T-helper 17 cell (primary cell): ENCODE measurements around the gene VWA7. TPM values are rescaled to one million over a fixed set of nuclear protein-coding genes. Genes with fewer than 3 reads are reported as not detected.
"Not testable (repeated sequence)": the region's sequence is repeated elsewhere in the genome, so short reads cannot be mapped to it uniquely, and the experiment has no call there.

Experiments used
- ATAC-seq: fragments of 150-1000 bp; cut with Tn5 transposase; 2 replicates; pipeline ENCODE4 v1.10.0; 2021; ENCODE audit warnings: mild to moderate bottlenecking, moderate library complexity
- DNase-seq, 3 donors: peaks; one replicate each; pipeline versions ENCODE4 v3.0.0 to v3.0.0-alpha.2; 2020 to 2021
- H3K9me3 ChIP-seq: one replicate; pipeline ENCODE4 v1.7.0; 2013; ENCODE audit warnings: low read length, mild to moderate bottlenecking; ENCODE audit not compliant: control insufficient read depth, poor library complexity, severe bottlenecking
- H3K27ac Mint-ChIP-seq: one replicate; pipeline ENCODE4 v1.8.0; 2022; ENCODE audit warnings: mild to moderate bottlenecking, moderate library complexity, mixed read lengths
- H3K27me3 Mint-ChIP-seq: one replicate; pipeline ENCODE4 v1.8.0; 2022; ENCODE audit warnings: mixed read lengths
- H3K36me3 Mint-ChIP-seq: one replicate; pipeline ENCODE4 v1.8.0; 2022; ENCODE audit warnings: low read depth, mixed read lengths
- H3K4me1 Mint-ChIP-seq: one replicate; pipeline ENCODE4 v1.8.0; 2022; ENCODE audit warnings: mild to moderate bottlenecking, mixed read lengths
- H3K4me3 Mint-ChIP-seq: one replicate; pipeline ENCODE4 v1.8.0; 2022; ENCODE audit warnings: mild to moderate bottlenecking, moderate library complexity, mixed read lengths
- total RNA-seq, 4 donors: library from RNA in 2 of 4; stranded (reverse) in 2 of 4; gene quantifications; one replicate each; pipeline ENCODE4 v1.2.3 and lab custom pipeline; 2022 to 2026

Gene VWA7
- total RNA-seq: 1 to 10 TPM; 2.8 to 2.9 TPM
- 3.5 to 11.8 reads per million in 2 donors for total RNA-seq (lab: John Stamatoyannopoulos, UW)

GRCh38 chr6:31776989-31777666, at the start of gene VWA7:
Gene VWA7, minus strand, starts transcription at chr6:31777328. Its CDS starts 549 bp downstream, at chr6:31776779.
- H3K27me3 Mint-ChIP-seq: no peaks in the 10 kb centered on the region
- peak; percentile 29 to 53 (median 40) for DNase-seq
- H3K36me3 Mint-ChIP-seq: no peaks in the 10 kb centered on the region
- H3K4me1 Mint-ChIP-seq: peaks cover 23% of the 10 kb centered on the region
- H3K4me3 Mint-ChIP-seq: peak within 1 kb of the TSS; percentile 78
- no peaks in the 10 kb centered on the region for H3K9me3 ChIP-seq
- peak; percentile 80 for ATAC-seq
- H3K27ac Mint-ChIP-seq: peak within 1 kb of the TSS; percentile 77

DNA sequence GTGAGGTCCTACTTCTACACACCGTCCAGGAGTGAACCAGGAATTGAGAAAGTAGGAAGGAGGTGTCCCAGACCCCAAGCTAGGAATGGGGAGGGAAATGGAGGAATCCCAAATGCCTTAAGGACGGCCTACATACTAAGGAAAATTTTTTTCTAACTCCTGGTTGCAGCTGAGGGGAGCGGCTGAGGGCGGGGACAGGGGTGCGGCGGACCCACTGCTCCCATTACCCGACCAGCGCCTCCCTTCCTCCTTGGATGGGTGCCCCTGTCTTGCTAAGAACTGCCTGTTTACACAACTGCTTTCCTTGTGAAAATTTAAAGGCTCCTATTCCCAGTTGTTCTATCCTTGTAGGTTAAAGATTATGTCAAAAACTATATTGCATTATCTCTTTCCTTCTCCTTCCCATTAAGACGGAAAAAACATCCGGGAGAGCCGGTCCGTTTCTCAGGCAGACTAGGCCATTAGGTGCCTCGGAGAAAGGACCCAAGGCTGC, 49.7 kb upstream of the VWA7 start:
- Mint-ChIP-seq H3K36me3 (peaks cover 2% of the 10 kb centered on the region), H3K4me3 (peak overlapping the region; percentile 96), H3K4me1 (peaks cover 32% of the 10 kb centered on the region), H3K27me3 (no peaks in the 10 kb centered on the region), H3K27ac (peak overlapping the region; percentile 95)
- ATAC-seq (peak; percentile 10), DNase-seq (no peak)
- no peaks in the 10 kb centered on the region for H3K9me3 ChIP-seq

- Mint-ChIP-seq H3K27ac (peak overlapping the region; percentile 95), H3K27me3 (no peaks in the 10 kb centered on the region), H3K36me3 (peaks cover 2% of the 10 kb centered on the region), H3K4me1 (peaks cover 31% of the 10 kb centered on the region), H3K4me3 (peak overlapping the region; percentile 53)
- ATAC-seq: no peak
- no peaks in the 10 kb centered on the region for H3K9me3 ChIP-seq
- no peak for DNase-seq
Measured at GRCh38 chr6:31825553-31825952, 48.4 kb upstream of the VWA7 start.

DNA sequence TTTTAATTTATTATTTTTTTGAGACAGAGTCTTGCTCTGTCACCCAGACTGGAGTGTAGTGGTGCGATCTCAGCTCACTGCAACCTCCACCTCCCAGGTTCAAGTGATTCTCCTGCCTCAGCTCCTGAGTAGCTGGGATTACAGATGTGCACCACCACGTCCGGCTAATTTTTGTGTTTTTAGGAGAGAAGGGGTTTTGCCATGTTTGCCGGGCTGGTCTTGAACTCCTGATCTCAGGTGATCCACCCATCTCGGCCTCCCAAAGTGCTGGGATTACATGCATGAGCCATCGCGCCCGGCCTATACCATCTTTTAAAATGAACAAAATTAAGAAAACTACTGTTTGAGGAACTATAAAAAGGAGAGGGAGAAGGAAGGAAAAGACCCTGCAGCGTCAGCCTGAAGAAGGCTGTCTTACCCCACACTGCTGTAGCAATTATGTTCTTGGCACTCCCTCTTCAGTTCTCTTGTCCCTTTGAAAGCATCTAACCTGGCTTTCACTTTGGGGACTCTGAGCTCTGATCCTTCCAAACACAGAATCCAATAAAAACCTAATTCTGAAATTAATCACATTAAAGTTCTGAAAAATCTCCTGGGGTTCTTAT, 46.6 kb upstream of the VWA7 start:
- Mint-ChIP-seq H3K27ac (peak overlapping the region; percentile 96), H3K4me1 (peaks cover 28% of the 10 kb centered on the region)
- not testable (repeated sequence) for H3K27me3 Mint-ChIP-seq, H3K9me3 ChIP-seq, DNase-seq, H3K4me3 Mint-ChIP-seq, ATAC-seq, H3K36me3 Mint-ChIP-seq

GRCh38 chr6:31822036-31822821, 45.1 kb upstream of the VWA7 start:
- DNase-seq (peak; percentile 25 to 55 (median 52)), ATAC-seq (peak; percentile 63)
- Mint-ChIP-seq H3K4me3 (peak overlapping the region; percentile 98), H3K27ac (peak overlapping the region; percentile 96), H3K36me3 (peaks cover 2% of the 10 kb centered on the region), H3K4me1 (peaks cover 38% of the 10 kb centered on the region), H3K27me3 (no peaks in the 10 kb centered on the region)
- no peaks in the 10 kb centered on the region for H3K9me3 ChIP-seq

DNA sequence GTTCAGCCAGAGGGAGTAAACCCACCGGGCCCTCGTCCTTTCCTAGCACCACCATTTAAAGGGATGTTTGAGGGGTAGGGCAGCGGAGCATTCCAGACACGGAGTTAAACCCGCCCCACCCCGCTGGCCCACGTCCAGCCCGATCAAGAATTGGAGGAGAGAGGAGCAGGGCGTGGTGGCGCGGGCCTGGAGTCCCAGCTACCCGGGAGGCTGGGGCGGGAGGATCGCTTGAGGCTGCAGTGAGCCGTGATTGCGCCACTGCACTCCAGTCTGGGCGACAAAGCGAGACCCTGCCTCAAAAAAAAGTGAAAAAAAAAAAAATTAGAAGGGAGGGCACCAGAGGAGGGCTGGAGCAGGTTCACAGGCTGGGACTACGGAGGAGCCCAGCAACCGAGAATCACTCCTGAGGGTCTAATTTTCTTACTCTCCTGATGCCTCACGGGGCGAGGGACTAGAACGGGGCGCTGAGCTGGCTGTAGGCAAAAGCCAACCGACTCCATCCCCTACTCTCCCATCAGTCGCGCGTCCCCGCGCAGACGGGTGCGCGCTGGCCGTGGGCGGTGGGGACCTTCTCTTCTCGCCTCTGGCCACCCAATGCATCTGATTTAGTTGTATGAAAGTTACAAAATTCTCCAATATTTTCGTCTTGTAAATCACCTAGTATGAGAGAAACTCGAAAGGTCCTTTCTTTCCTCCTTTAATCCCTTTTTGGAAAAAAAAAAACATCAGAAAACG, 44.3 kb upstream of the VWA7 start:
- peaks cover 34% of the 10 kb centered on the region for H3K4me1 Mint-ChIP-seq
- no peaks in the 10 kb centered on the region for H3K27me3 Mint-ChIP-seq
- peak overlapping the region; percentile 96 for H3K27ac Mint-ChIP-seq
- no peak for DNase-seq
- H3K4me3 Mint-ChIP-seq: peak overlapping the region; percentile 98
- peak; percentile 10 for ATAC-seq
- H3K9me3 ChIP-seq: no peaks in the 10 kb centered on the region
- H3K36me3 Mint-ChIP-seq: peaks cover 2% of the 10 kb centered on the region

- H3K36me3 Mint-ChIP-seq, H3K27me3 Mint-ChIP-seq, H3K9me3 ChIP-seq, ATAC-seq, DNase-seq: not testable (repeated sequence)
- peaks cover 33% of the 10 kb centered on the region for H3K4me1 Mint-ChIP-seq
- H3K27ac Mint-ChIP-seq: peak overlapping the region; percentile 96
- peak overlapping the region; percentile 98 for H3K4me3 Mint-ChIP-seq
Measured at GRCh38 chr6:31820399-31820798, 43.3 kb upstream of the VWA7 start.

GRCh38 chr6:31819871-31820299, 42.8 kb upstream of the VWA7 start:
- H3K9me3 ChIP-seq: no peaks in the 10 kb centered on the region
- H3K4me3 Mint-ChIP-seq: peak overlapping the region; percentile 62
- DNase-seq (no peak), ATAC-seq (no peak)
- H3K27me3 Mint-ChIP-seq: no peaks in the 10 kb centered on the region
- peak overlapping the region; percentile 96 for H3K27ac Mint-ChIP-seq
- H3K36me3 Mint-ChIP-seq: peaks cover 2% of the 10 kb centered on the region
- H3K4me1 Mint-ChIP-seq: peaks cover 30% of the 10 kb centered on the region

GRCh38 chr6:31817929-31818511, 40.9 kb upstream of the VWA7 start:
- ATAC-seq, H3K27me3 Mint-ChIP-seq, H3K9me3 ChIP-seq, H3K36me3 Mint-ChIP-seq, DNase-seq: not testable (repeated sequence)
- Mint-ChIP-seq H3K4me3 (peak overlapping the region; percentile 93), H3K27ac (peak overlapping the region; percentile 96), H3K4me1 (peaks cover 39% of the 10 kb centered on the region)

DNA sequence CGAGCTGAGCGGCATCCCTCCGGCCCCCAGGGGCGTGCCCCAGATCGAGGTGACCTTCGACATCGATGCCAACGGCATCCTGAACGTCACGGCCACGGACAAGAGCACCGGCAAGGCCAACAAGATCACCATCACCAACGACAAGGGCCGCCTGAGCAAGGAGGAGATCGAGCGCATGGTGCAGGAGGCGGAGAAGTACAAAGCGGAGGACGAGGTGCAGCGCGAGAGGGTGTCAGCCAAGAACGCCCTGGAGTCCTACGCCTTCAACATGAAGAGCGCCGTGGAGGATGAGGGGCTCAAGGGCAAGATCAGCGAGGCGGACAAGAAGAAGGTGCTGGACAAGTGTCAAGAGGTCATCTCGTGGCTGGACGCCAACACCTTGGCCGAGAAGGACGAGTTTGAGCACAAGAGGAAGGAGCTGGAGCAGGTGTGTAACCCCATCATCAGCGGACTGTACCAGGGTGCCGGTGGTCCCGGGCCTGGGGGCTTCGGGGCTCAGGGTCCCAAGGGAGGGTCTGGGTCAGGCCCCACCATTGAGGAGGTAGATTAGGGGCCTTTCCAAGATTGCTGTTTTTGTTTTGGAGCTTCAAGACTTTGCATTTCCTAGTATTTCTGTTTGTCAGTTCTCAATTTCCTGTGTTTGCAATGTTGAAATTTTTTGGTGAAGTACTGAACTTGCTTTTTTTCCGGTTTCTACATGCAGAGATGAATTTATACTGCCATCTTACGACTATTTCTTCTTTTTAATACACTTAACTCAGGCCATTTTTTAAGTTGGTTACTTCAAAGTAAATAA, 40.2 kb upstream of the VWA7 start:
- H3K36me3 Mint-ChIP-seq, DNase-seq, H3K9me3 ChIP-seq, H3K27me3 Mint-ChIP-seq: not testable (repeated sequence)
- peak; percentile 63 for ATAC-seq
- Mint-ChIP-seq H3K4me3 (peak overlapping the region; percentile 93), H3K27ac (peak overlapping the region; percentile 96), H3K4me1 (peaks cover 41% of the 10 kb centered on the region)

DNA sequence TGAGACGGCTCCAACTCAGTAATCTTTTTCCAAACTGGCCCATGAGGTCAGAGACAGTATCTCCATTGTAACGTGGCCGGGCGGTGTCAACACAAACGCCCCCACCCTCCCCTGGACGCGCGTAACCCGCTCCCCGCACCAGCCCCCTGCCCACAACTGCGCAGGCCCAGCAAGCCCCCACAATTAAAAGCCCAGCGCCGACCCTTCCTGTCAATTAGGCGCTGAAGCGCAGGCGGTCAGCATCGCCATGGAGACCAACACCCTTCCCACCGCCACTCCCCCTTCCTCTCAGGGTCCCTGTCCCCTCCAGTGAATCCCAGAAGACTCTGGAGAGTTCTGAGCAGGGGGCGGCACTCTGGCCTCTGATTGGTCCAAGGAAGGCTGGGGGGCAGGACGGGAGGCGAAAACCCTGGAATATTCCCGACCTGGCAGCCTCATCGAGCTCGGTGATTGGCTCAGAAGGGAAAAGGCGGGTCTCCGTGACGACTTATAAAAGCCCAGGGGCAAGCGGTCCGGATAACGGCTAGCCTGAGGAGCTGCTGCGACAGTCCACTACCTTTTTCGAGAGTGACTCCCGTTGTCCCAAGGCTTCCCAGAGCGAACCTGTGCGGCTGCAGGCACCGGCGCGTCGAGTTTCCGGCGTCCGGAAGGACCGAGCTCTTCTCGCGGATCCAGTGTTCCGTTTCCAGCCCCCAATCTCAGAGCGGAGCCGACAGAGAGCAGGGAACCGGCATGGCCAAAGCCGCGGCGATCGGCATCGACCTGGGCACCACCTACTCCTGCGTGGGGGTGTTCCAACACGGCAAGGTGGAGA, 38.1 kb upstream of the VWA7 start, which contains the start of the genes HSPA1A and HSPA1L:
Gene HSPA1A (plus strand): TSS at position 519 of the 814 bp plus-strand sequence. CDS start 214 bp downstream, at position 733.
Gene HSPA1L (minus strand): TSS at position 259 of the 814 bp plus-strand sequence. CDS start 3,311 bp downstream, outside the sequence.
- Mint-ChIP-seq H3K27me3 (no peaks in the 10 kb centered on the region), H3K4me1 (peaks cover 37% of the 10 kb centered on the region), H3K4me3 (peak within 1 kb of the TSS; percentile 93), H3K36me3 (peaks cover 2% of the 10 kb centered on the region), H3K27ac (peak within 1 kb of the TSS; percentile 88)
- DNase-seq (peak in 2 of 3 donors; percentile 41 to 59), ATAC-seq (peak; percentile 14)
- no peaks in the 10 kb centered on the region for H3K9me3 ChIP-seq
